Activated effector memory CD4-positive, alpha-beta T cell treated with anti-CD3 and anti-CD28 coated beads, Interleukin-2, amount 50 U/mL, for 16 hours (primary cell): ENCODE results near the gene CEP350.
"Not testable (repeated sequence)": the region's sequence is repeated elsewhere in the genome, so short reads cannot be mapped to it uniquely, and the experiment has no call there.

ENCODE experiments used
- DNase-seq: peaks from one replicate; pipeline ENCODE4 v3.0.0-alpha.2; 2020

Gene CEP350

GRCh38 chr1:179990847-179991246 is 36.2 kb downstream of the CEP350 start:
- DNase-seq, result no peak

DNA sequence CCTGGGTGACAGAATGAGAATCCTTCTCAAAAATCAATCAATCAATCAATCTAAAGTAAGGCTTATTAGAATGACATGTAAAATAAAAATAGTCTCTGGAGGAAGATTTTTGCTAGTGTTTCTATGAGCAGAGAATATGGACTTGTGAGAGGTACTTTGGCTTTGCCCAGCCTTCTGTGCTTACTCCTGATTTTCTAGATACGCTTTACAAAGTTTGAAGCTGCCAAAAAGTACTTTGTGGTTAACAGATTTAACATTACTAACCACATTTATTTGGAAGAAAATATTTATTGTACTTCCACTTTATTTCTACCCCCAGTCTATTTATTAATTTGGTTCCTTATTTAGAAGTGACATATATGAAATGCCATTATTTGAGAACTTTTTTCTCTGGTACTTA is 41.0 kb downstream of the CEP350 start:
- no peak for DNase-seq

- DNase-seq, result no peak
Observed at GRCh38 chr1:179996099-179996498, 41.5 kb downstream of the CEP350 start.

DNA sequence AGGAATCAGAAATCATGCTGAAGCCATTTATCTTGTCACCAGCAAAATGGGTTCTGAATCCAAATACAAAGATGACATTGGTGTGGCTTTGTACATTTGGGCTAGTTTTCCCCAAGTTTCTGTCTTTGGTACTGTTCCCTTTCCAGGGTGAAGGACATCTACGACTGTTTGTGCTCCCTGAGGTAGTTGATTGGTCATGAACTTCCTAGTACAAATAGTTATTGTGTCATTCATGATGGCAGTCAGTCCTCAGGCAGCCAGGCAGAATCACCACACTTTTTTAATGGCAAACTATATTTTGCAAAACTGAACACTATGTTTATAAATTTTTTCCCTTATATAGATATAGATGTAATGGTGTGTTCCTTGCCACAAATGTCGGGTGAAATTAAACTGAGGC is 46.0 kb downstream of the CEP350 start:
- DNase-seq, result no peak

GRCh38 chr1:180002437-180002836 is 47.8 kb downstream of the CEP350 start:
- DNase-seq, result no peak

DNA sequence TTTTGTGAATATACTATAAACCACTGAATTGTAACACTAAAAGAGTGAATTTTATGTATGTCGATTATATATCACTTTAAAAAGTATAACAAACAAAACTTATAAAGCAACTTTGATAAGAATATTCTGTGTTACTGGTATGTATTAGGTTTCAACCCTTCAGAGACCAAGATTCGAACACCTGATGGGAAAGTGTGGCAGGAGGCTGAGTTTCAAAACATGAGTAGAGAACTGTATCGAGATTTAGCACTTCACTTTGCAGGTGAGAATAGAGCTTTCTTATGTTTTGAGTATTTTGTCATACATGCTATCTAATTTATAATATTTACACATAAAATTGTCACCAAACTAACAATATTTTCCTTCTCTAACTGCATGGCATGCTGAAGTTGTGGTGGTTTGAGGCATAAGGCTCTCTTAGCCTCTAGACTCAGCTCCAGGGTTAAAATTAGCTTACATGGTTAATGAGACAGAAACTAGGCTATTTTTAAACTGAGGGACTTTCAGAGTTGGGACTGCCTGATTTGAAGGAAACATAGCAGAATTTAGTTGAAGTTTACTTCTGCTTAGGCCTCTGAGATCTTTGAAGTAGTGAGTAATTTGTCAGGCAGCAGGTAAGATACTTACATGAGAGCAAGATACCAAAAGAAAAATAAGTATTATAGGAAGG is 48.6 kb downstream of the CEP350 start:
- DNase-seq, result no peak

GRCh38 chr1:180006762-180007161 is 52.2 kb downstream of the CEP350 start:
- DNase-seq, result not testable (repeated sequence)

DNA sequence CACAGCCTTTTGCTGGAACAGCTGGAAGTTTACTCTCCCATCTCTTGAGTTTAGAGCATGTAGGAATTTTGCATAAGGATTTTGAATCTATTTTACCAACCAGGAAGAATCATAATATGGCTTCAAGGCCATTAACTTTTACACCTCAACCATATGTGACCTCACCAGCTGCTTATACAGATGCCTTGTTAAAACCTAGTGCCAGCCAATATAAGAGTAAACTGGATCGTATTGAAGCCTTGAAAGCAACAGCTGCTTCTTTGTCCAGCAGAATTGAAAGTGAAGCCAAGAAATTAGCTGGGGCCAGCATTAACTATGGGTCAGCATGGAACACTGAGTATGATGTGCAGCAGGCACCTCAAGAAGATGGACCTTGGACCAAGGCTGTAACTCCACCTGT is 65.4 kb downstream of the CEP350 start:
- DNase-seq, result no peak

DNA sequence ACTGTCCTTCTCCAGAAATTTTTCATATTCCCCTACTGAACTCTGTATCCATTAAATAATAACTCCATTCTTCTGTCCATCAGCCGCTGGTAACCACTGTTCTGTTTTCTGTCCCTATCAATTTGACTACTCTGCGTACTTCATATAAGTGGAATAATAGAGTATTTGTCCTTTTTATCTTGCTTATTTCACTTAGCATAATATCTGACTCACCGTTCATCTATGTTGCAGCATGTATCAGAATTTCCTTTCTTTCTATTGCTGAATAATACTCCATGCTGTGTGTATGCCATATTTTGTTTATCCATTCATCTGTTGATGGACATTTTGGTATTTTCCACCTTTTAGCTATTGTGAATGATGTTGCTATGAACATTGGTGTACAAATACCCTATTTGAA is 71.9 kb downstream of the CEP350 start:
- DNase-seq, result no peak

DNA sequence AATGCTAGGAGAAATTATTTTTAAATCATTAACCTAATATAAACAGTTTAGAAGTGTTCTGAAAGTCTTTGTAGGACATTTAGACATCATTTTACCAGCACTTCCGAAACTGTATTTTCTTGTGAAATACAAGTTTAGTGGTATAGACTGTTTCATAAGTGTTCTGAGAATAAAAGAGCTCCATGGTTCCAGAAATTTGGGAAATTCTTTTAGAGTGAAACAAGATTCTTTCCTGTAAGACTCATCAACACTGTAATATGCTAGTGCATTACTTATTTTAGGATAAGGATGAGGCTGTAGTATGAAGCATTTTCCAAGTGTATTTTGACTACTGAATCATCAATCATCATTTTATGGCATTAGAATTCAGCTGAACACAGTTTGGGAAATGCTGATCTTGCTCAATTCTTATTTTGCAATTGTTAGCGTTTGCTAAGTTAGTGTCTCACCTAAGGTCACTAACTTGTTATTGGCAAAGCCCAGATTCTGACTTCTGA is 73.4 kb downstream of the CEP350 start:
- no peak for DNase-seq

- no peak for DNase-seq
Observed at GRCh38 chr1:180028864-180029263, 74.3 kb downstream of the CEP350 start.

DNA sequence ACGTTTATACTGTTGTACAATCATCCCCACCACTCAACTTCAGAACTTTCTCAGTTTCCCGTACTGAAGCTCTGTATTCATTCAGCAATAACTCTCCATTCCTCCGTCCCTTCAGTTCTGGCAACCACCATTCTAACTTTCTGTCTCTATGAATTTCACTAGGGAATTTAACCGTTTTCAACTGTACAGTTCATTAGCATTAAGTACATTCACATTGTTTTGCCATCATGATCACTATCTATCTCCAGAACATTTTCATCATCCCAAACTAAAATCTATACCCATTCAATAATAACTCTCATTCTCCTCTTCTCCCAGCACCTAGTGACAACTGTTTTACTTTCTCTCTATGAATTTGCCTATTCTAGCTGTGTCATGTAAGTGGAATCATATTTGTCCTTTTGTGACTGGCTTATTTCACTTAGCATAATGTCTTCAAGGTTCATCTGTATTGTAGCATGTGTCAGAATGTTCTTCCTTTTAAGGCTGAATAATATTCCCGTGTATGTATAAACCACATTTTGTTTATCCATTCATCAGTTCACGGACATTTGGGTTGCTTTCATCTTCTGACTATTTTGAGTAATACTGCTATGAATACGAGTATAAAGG is 75.0 kb downstream of the CEP350 start:
- no peak for DNase-seq

GRCh38 chr1:180031664-180032063 is 77.1 kb downstream of the CEP350 start:
- DNase-seq, result no peak

- no peak for DNase-seq
Observed at GRCh38 chr1:180033390-180033789, 78.8 kb downstream of the CEP350 start.

DNA sequence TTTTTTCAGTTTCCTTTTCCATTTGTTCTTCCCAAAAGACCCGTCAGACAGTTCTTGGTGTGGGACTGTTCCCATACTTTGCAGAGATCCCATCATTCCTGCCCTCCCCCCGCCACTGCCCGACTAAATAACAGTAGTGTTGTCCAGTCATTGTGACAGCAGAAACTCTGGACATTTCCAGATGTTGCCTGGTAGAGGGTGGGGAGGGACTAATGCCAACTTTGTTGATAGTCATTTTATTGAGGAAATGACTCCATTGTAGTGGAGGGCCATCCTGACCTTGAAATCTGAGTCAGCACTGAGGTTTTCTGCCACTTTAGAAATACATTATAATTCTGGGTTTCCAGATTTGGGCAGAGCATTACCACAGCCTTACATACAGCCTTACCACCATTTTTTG is 85.4 kb downstream of the CEP350 start:
- no peak for DNase-seq

DNA sequence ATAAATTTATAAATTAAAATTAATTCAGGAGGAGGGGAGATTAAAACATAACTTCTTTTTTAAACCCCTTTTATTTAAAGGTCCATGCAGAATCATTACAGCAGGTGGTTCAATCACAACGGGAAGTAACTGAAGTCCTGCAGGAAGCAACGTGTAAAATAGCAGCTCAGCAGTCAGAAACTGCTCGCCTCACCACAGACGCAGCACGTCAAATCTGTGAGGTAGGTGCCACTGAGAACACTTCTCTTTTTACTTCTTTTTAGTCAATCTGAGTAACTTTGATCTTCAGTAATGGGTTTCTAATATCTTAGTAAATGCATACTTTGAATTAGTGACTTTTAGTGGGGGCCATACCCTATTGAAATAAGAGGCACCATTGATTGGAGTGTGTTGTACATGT is 87.0 kb downstream of the CEP350 start:
- no peak for DNase-seq

DNA sequence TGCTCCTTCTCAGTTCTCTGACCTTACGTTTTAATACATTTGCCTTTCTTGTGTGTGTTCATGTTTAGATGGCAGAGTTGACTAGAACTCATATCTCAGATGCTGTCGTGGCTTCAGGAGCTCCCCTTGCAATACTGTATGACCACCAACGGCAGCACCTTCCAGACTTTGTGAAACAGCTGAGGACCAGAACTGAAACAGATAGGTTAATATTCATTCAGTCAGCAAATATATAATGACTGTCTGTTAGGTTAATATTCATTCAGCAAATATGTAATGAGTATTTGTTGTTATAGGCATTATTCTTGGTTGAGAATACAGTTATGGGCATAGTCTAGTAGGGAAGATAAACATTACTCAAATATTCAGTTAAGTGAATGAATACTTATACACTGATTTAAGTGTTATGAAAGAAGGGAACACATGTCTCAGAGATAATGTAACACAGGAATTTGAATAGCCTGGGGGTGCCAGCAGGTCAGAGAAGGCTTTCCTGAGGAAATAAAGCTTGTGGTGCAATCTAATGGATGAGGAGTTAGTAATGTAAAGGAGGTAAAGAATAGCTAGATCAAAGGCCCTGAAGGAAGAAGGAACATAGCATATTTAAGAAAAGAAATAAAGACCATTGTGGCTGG is 88.5 kb downstream of the CEP350 start:
- no peak for DNase-seq

- DNase-seq, result no peak
Observed at GRCh38 chr1:180043785-180044184, 89.2 kb downstream of the CEP350 start.

GRCh38 chr1:180046674-180047073 is 92.1 kb downstream of the CEP350 start:
- DNase-seq, result no peak

GRCh38 chr1:180053594-180054567 is 99.3 kb downstream of the CEP350 start:
- DNase-seq, result no peak

- no peak for DNase-seq
Observed at GRCh38 chr1:180057883-180058396, 103.3 kb downstream of the CEP350 start.

GRCh38 chr1:180061019-180061418 is 106.4 kb downstream of the CEP350 start:
- no peak for DNase-seq

DNA sequence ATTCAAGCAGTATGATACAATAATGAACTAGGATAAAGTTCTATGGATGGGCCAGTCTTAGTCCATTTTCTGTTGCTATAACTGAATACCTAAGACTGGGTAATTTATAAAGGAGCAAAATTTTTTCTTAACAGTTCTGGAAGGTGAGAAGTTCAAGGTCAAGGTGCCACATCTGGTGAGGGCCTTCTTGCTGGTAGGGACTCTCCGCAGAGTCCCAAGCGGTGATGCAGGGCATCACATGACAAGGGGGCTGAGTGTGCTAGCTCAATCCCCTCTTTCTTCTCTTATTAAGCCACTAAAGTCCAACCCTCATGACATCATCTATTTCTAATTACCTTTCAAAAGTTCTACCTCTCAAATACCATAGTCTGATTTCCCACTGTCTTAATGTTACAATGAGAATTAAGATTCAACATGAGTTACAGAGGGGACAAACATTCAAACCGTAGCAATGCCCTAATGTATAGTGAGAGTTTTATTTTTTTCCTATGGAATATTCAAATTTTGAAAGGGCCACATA is 107.9 kb downstream of the CEP350 start:
- DNase-seq, result no peak
